Fibroblast of mammary gland (primary cell): Measurements from ENCODE around the gene EIF2B1.

Experiments
- DNase-seq: peaks from one replicate; pipeline ENCODE4 v3.0.0-alpha.2; 2010; ENCODE audit warnings: low read depth
- H3K4me3 ChIP-seq: 2 replicates; pipeline ENCODE4 v1.5.1; 2011; ENCODE audit warnings: low read depth, mild to moderate bottlenecking, low read length, moderate library complexity; ENCODE audit not compliant: control insufficient read depth
- TF ChIP-seq, protein P1 (sequence below): conservative IDR thresholded peaks from 2 replicates; pipeline ENCODE4 v1.5.1; 2011; ENCODE audit warnings: low read depth, low read length, inconsistent platforms; ENCODE audit not compliant: control insufficient read depth, insufficient read depth

The EIF2B1 gene

DNA sequence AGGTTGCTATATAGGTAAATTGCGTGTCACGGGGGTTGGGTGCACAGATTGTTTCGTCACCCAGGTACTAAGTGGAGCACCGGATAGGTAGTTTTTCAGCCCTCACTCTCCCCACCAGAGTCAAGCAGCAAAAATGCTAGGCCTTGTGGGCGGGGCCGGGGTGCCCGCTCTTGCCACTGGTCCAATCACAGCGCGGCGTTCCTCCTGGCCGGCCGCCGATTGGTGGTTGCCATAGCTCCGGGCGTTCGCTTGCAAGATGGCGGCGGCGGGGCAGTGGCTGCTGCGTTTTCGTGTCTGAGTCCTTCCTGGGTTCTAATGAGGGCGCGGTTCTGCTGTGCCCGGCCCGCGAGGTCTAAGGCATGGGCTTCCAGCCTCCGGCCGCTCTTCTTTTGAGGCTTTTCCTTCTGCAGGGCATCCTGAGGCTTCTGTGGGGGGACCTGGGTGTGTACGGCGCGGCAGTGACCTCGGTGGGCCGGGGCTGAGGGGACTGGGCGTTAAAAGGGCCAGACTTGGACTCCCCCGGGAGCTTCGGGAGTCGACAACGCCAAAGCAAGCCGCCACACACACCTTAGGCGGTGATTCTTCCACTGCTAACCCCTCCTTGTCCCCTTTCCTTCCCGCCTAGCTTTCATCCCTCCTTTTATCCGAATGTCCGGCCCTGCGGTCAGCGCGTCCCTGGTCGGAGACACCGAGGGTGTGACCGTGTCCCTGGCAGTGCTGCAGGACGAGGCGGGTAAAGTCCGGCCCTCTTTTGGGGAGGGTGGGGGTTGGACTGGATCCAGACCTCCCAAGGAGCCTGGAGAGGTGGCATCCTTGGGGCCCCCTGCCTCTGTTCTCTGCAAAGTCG, 37.6 kb upstream of the EIF2B1 start, which contains the start of gene TCTN2:
TSS of gene TCTN2 (plus strand) at position 232 of the 847 bp plus-strand sequence. CDS start at position 360, 128 bp downstream.
- peak within 1 kb of the TSS; percentile 88 for H3K4me3 ChIP-seq
- peak; percentile 87 for DNase-seq
- TF ChIP-seq, protein P1, sequence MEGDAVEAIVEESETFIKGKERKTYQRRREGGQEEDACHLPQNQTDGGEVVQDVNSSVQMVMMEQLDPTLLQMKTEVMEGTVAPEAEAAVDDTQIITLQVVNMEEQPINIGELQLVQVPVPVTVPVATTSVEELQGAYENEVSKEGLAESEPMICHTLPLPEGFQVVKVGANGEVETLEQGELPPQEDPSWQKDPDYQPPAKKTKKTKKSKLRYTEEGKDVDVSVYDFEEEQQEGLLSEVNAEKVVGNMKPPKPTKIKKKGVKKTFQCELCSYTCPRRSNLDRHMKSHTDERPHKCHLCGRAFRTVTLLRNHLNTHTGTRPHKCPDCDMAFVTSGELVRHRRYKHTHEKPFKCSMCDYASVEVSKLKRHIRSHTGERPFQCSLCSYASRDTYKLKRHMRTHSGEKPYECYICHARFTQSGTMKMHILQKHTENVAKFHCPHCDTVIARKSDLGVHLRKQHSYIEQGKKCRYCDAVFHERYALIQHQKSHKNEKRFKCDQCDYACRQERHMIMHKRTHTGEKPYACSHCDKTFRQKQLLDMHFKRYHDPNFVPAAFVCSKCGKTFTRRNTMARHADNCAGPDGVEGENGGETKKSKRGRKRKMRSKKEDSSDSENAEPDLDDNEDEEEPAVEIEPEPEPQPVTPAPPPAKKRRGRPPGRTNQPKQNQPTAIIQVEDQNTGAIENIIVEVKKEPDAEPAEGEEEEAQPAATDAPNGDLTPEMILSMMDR: no peak

DNA sequence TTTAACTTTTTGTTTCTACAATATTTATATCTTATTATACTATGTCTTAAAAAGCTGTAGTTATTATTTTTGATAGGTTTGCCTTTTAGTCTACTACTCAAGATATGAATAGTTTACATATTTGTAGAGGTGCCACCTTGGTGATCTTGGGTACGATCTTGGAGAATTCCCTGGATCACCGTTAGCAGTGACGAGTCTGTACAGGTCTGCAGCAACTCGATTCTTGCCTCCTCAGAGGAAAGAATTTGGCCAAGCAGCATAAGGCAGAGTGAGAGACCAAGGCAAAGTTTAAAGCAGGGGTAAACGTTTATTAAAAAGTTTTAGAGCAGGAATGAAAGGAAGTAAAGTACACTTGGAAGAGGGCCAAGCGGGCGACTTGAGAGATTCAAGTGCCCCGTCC, 34.3 kb upstream of the EIF2B1 start:
- H3K4me3 ChIP-seq: no peak overlapping the region
- TF ChIP-seq, protein P1: no peak
- DNase-seq: no peak

DNA sequence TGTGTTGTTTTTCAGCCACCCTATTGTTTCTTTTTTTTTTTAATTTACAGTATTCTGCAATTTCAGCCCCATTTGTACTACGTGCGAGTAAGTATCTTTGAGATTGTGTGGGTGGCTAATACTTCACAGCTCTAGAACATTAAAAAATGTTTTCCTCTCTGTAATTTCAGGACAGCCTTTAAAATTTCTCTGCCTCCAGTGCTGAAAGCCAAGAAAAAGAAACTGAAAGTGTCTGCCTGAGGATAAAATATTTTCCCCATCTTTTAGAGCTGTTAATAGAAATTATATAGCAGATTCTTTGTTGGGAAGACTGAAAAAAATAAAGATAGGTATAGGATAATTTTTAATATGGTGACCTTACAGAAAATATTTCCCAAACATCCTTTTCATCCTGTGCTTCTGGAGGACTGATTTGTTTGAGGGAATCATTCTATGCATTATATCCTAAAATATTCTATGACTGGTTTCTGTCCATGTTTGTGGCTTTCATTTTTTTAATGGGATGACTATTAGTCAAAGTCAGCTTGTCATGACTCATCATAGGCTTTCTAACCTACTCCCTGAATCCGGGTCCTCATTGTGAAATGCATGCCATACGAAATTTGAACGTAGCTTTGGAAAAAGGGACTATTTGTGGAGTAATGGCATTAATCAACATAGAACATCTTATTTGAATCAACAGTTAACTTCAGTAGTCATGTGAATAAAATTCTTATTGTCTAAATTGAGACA, 26.7 kb upstream of the EIF2B1 start:
- TF ChIP-seq, protein P1: no peak
- H3K4me3 ChIP-seq: no peak overlapping the region
- DNase-seq: peak; percentile 94

DNA sequence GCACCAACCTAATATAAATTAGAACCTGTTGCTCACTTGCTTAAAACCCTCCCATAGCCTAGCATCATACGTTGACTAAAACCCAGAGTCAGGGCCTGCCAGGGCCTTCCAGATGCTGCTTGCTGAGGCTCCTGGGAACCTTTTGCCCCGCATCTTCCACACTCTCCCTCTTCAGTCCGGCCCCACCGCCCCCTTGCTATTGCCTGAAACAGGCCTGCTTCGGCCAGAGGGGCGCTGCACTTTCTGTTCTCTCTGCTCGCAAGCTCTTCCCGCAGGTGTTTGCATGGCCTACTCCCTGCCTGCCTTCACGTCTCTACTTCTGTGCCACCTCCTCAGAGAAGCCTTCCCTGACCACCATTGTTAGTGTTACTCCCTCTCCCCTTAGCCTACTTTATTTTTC, 23.7 kb upstream of the EIF2B1 start:
- H3K4me3 ChIP-seq: no peak overlapping the region
- TF ChIP-seq, protein P1: no peak
- no peak for DNase-seq

DNA sequence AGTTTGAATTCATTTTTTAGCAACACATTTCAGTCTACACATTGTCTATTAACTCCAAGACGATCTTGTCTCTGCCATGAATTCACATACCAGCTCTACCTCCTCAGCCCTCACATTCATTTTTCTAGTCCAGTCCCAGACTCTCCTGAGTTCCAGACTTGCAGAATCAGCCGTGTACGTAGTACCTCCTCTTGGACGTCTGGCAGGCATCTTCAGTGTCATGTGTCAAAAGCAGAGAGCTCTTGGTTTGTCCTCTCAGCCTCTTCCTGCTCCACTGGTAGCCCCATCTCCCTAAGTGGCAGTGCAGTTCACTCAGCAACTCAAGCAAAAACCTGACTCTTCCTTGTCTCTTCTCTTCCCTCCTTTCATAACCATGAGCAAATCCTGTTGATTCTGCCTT, 22.9 kb upstream of the EIF2B1 start:
- no peak for DNase-seq
- TF ChIP-seq, protein P1: no peak
- H3K4me3 ChIP-seq: no peak overlapping the region

DNA sequence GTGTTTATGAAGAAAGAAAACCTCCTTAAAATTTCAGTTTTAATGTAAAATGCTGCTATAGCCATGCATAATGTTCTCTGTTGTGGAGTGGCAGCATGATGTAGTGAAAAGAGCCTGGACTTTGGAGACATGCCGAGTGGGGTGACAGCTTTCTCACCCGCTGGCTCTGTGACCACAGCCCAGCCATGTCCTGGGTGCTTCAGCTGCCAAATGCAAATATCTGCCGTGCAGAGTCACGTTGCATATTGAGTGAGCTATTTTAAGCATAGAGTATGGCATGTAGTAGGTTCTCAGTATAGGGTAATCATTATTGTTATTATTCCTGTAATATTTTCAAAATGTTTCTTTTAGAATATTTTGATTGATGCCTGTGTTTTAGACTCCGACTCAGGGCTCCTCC, 21.9 kb upstream of the EIF2B1 start:
- H3K4me3 ChIP-seq: no peak overlapping the region
- DNase-seq: no peak
- TF ChIP-seq, protein P1: no peak
